Kidney (tissue), 14 donors: ENCODE measurements around the gene EHD3. TPM values are rescaled to one million over a fixed set of nuclear protein-coding genes. Genes with fewer than 3 reads are reported as not detected.

Source experiments
- DNase-seq, 5 donors: peaks; one replicate each; pipeline ENCODE4 v3.0.0-alpha.2; 2013 to 2020
- FAIRE-seq: peaks from 2 replicates; lab custom pipeline; 2012; peaks lifted over from hg19 to GRCh38; lab: Jason Lieb, UNC
- H3K27ac ChIP-seq, 2 donors: one replicate each; pipeline ENCODE4 v1.7.0; 2013; ENCODE audit warnings: low read depth in 2 of 2, low read length in 2 of 2, inconsistent platforms in 1 of 2
- H3K27me3 ChIP-seq: one replicate; pipeline ENCODE4 v1.7.1; 2013; ENCODE audit warnings: low read length, inconsistent platforms; ENCODE audit not compliant: control insufficient read depth, insufficient read depth
- H3K36me3 ChIP-seq, 3 donors: one replicate each; pipeline versions ENCODE4 v1.7.0 to v1.7.1; 2013; ENCODE audit warnings: low read length in 3 of 3, control low read depth in 1 of 3, inconsistent platforms in 1 of 3; ENCODE audit not compliant: insufficient read depth in 3 of 3, control insufficient read depth in 2 of 3
- H3K4me1 ChIP-seq, 3 donors: one replicate each; pipeline versions ENCODE4 v1.7.0 to v1.7.1; 2013; ENCODE audit warnings: low read length in 3 of 3, inconsistent platforms in 1 of 3, low read depth in 1 of 3; ENCODE audit not compliant: control insufficient read depth in 2 of 3, insufficient read depth in 2 of 3
- H3K4me3 ChIP-seq, 3 donors: one replicate each; pipeline versions ENCODE4 v1.7.0 to v1.8.1; 2013; ENCODE audit warnings: low read length in 3 of 3, control low read depth in 1 of 3, inconsistent platforms in 1 of 3
- H3K9ac ChIP-seq, 3 donors: one replicate each; pipeline versions ENCODE4 v1.7.0 to v1.7.1; 2013; ENCODE audit warnings: low read length in 3 of 3, control low read depth in 1 of 3, inconsistent platforms in 1 of 3
- H3K9me3 ChIP-seq, 3 donors: one replicate each; pipeline versions ENCODE4 v1.7.0 to v1.7.1; 2013; ENCODE audit warnings: low read length in 3 of 3, control low read depth in 1 of 3, inconsistent platforms in 1 of 3; ENCODE audit not compliant: control insufficient read depth in 2 of 3, insufficient read depth in 1 of 3
- CTCF ChIP-seq: IDR thresholded peaks from 3 replicates; pipeline ENCODE4 v1.5.1; 2012; ENCODE audit warnings: mild to moderate bottlenecking, moderate library complexity, borderline replicate concordance; ENCODE audit not compliant: insufficient read depth; ENCODE audit errors: extremely low read depth
- intact Hi-C: fragments of 100-400 bp; cut with DNase I; formaldehyde crosslinking; loops from one replicate; pipeline ENCODE4 v1.11.1; 2022
- polyA plus RNA-seq: library from polyadenylated mRNA; stranded (reverse); fragments of 350-450 nt; fragmentation: Illumina TruSeq; extraction: RNeasy Lipid Tissue Mini Kit (QIAGEN cat#74804); gene quantifications from one replicate; pipeline ENCODE4 v1.2.3, GENCODE V29; 2014; ENCODE audit warnings: low read depth, low replicate concordance; ENCODE audit not compliant: insufficient read depth
- total RNA-seq: library from RNA; stranded (reverse); fragmentation: NEBNext Ultra II Directional; extraction: Animal tissue kit (Norgen Biotek cat#: 25700); gene quantifications from one replicate; pipeline ENCODE4 v1.2.1, GENCODE V29; 2021
- donor health status: control.
- donor health status: control.
- donor health status: control.
- donor health status: control.
- donor health status: control.
- donor health status: DM: yes; HTN: yes; CAD: no.
- donor health status: Normal renal cell carcinoma (clear cell type).

Gene EHD3
- total and polyA plus RNA-seq, 2 donors from 2014 or later: 9.5 to 45.3 TPM

- Histone ChIP-seq H3K9ac (no peak overlapping the region), H3K27me3 (no peaks in the 10 kb centered on the region), H3K36me3 (no peaks in the 10 kb centered on the region), H3K27ac (no peak overlapping the region), H3K9me3 (no peaks in the 10 kb centered on the region), H3K4me3 (no peak overlapping the region), H3K4me1 (no peaks in the 10 kb centered on the region)
- DNase-seq (peak in 2 of 5 donors; percentile 21), FAIRE-seq (no peak)
- TF ChIP-seq CTCF: no peak
- intact Hi-C loops: no loop called here
Measured at GRCh38 chr2:31205186-31205585, 28.8 kb upstream of the EHD3 start.

- DNase-seq (no peak), FAIRE-seq (no peak)
- no peaks in the 10 kb centered on the region for H3K36me3 ChIP-seq
- H3K9ac ChIP-seq: no peak overlapping the region
- no peak for TF ChIP-seq CTCF
- no peaks in the 10 kb centered on the region for H3K9me3 ChIP-seq
- no peak overlapping the region for H3K27ac ChIP-seq
- H3K27me3 ChIP-seq: no peaks in the 10 kb centered on the region
- H3K4me1 ChIP-seq: no peaks in the 10 kb centered on the region
- H3K4me3 ChIP-seq: no peak overlapping the region
- intact Hi-C loops: no loop called here
Measured at GRCh38 chr2:31205613-31206012, 28.3 kb upstream of the EHD3 start.

GRCh38 chr2:31207790-31208189 lies 26.2 kb upstream of the EHD3 start:
- no peak overlapping the region for H3K9ac ChIP-seq
- no peak overlapping the region for H3K27ac ChIP-seq
- no peaks in the 10 kb centered on the region for H3K4me1 ChIP-seq
- H3K4me3 ChIP-seq: no peak overlapping the region
- FAIRE-seq: no peak
- no peaks in the 10 kb centered on the region for H3K36me3 ChIP-seq
- no peaks in the 10 kb centered on the region for H3K27me3 ChIP-seq
- no peaks in the 10 kb centered on the region for H3K9me3 ChIP-seq
- intact Hi-C loops: no loop called here
- TF ChIP-seq CTCF: no peak
- DNase-seq: no peak

- H3K27ac ChIP-seq: no peak overlapping the region
- no peak for DNase-seq
- no peaks in the 10 kb centered on the region for H3K36me3 ChIP-seq
- no peak overlapping the region for H3K9ac ChIP-seq
- H3K4me1 ChIP-seq: no peaks in the 10 kb centered on the region
- FAIRE-seq: no peak
- no peak overlapping the region for H3K4me3 ChIP-seq
- H3K27me3 ChIP-seq: no peaks in the 10 kb centered on the region
- H3K9me3 ChIP-seq: no peaks in the 10 kb centered on the region
- intact Hi-C loops: no loop called here
- TF ChIP-seq CTCF: no peak
Measured at GRCh38 chr2:31208240-31208639, 25.7 kb upstream of the EHD3 start.
